Measurements from ENCODE around the gene S100PBP. TPM values are rescaled to one million over a fixed set of nuclear protein-coding genes. Genes with fewer than 3 reads are reported as not detected.
A peak's percentile ranks its signal among the peaks of the same experiment; 100 is the strongest.

The S100PBP gene
- total RNA-seq, 1 experiment from 2014 or later, result 50.1 TPM

- Histone ChIP-seq H3K4me2 (ENCODE audit: insufficient read depth, insufficient read length, low read length) (no peak overlapping the region), H2AFZ (ENCODE audit: low read length) (no peak overlapping the region), H3K18ac (ENCODE audit: insufficient read length, low read depth, low read length) (no peak overlapping the region), H3K9ac (ENCODE audit: extremely low read depth, insufficient read length, low read length) (no peak overlapping the region), H3K79me2 (ENCODE audit: insufficient read depth, low read length) (no peaks in the 10 kb centered on the region; the same call in 1 of the 2 replicates), H3K27me3 (ENCODE audit: insufficient read depth, low read length) (no peaks in the 10 kb centered on the region), H3K27ac (ENCODE audit: insufficient read length, low read depth, low read length) (no peak overlapping the region), H3K79me1 (ENCODE audit: insufficient read depth, low read depth, low read length, poor library complexity, severe bottlenecking) (no peaks in the 10 kb centered on the region), H3K56ac (ENCODE audit: insufficient read length, low read depth, low read length) (no peak overlapping the region), H3K14ac (ENCODE audit: insufficient read depth, low read length) (no peak overlapping the region), H3K9me3 (ENCODE audit: control insufficient read depth, low read depth, low read length) (no peaks in the 10 kb centered on the region), H3K23ac (ENCODE audit: insufficient read length, low read depth, low read length) (no peak overlapping the region), H3T11ph (ENCODE audit: low read length) (no peak overlapping the region), H2BK15ac (ENCODE audit: low read depth, low read length) (no peak overlapping the region), H2BK20ac (ENCODE audit: low read depth, low read length, poor library complexity, severe bottlenecking) (no peak overlapping the region), H2BK120ac (ENCODE audit: low read depth, low read length, poor library complexity, severe bottlenecking) (no peak overlapping the region), H2BK12ac (ENCODE audit: insufficient read length, low read depth, low read length) (no peak overlapping the region), H3K4ac (ENCODE audit: low read depth, low read length) (no peak overlapping the region), H4K8ac (replicated peaks; ENCODE audit: insufficient read length, low read depth, low read length) (no peak overlapping the region), H4K5ac (ENCODE audit: insufficient read length, low read depth, low read length) (no peak overlapping the region), H2BK5ac (ENCODE audit: insufficient read length, low read length) (no peak overlapping the region), H3K4me1 (ENCODE audit: insufficient read depth, low read length) (no peaks in the 10 kb centered on the region; the same call in 1 of the 2 replicates), H4K91ac (ENCODE audit: insufficient read length, low read depth, low read length) (no peak overlapping the region), H3K23me2 (ENCODE audit: insufficient read length, low read depth, low read length, poor library complexity, severe bottlenecking) (no peaks in the 10 kb centered on the region), H2AK5ac (ENCODE audit: insufficient read length, low read length) (no peak overlapping the region), H4K20me1 (ENCODE audit: control insufficient read depth, insufficient read depth, insufficient read length) (no peaks in the 10 kb centered on the region)
- no peak overlapping the region; a peak in 1 of 5 replicates for H3K4me3 Mint-ChIP-seq
- TF ChIP-seq CTCF (conservative IDR thresholded peaks at IDR 0.05), result no peak
- H3K27ac Mint-ChIP-seq, result peak overlapping the region in 2 of 3 experiments; percentile 81 to 96; a peak in 4 of 7 replicates
- H3K36me3 Mint-ChIP-seq (ENCODE audit: insufficient read depth in 1 of 3, low read depth in 3 of 3), result peaks cover 20 to 69% (median 63%) of the 10 kb centered on the region in 3 experiments
- no CpG with 5 or more reads among the region's 10 CpGs for WGBS (ENCODE audit: extremely low coverage, insufficient read length, low lambda C conversion rate)
- H3K9me3 Mint-ChIP-seq, result no peaks in the 10 kb centered on the region
- DNase-seq, result no peak
- H3K4me1 Mint-ChIP-seq, result peaks cover 18 to 55% of the 10 kb centered on the region in 2 experiments
- no peaks in the 10 kb centered on the region for H3K27me3 Mint-ChIP-seq (ENCODE audit: low read depth)
These were observed 45.0 kb upstream of the S100PBP start for GRCh38 chr1:32772281-32773017.
